ENCODE results near the gene PMS2.
"Not testable (repeated sequence)": the region's sequence is repeated elsewhere in the genome, so short reads cannot be mapped to it uniquely, and the experiment has no call there.

Gene PMS2

GRCh38 chr7:6008668-6009611 is at the start of gene PMS2, which contains the start of gene AIMP2:
Gene PMS2, minus strand, starts transcription at chr7:6009049. Its CDS starts 30 bp downstream, at chr7:6009019.
Gene AIMP2, plus strand, starts transcription at chr7:6009272. Its CDS starts 92 bp downstream, at chr7:6009364.
- H3K27ac ChIP-seq: peak within 1 kb of the TSS; percentile 85
- peak; percentile 89 for DNase-seq (ENCODE audit: low read depth, low spot score)

GRCh38 chr7:6057316-6058129 is 48.7 kb upstream of the PMS2 start:
- no peak for DNase-seq (ENCODE audit: low read depth, low spot score)
- H3K27ac ChIP-seq: no peak overlapping the region

GRCh38 chr7:6056616-6057015 is 47.8 kb upstream of the PMS2 start:
- DNase-seq (ENCODE audit: low read depth, low spot score): no peak
- H3K27ac ChIP-seq: no peak overlapping the region

- not testable (repeated sequence) for H3K27ac ChIP-seq; DNase-seq (ENCODE audit: low read depth, low spot score)
These were observed 42.3 kb upstream of the PMS2 start for GRCh38 chr7:6051185-6051584.

GRCh38 chr7:6049780-6050179 is 40.9 kb upstream of the PMS2 start:
- DNase-seq (ENCODE audit: low read depth, low spot score): no peak
- H3K27ac ChIP-seq: no peak overlapping the region

- no peak for DNase-seq (ENCODE audit: low read depth, low spot score)
These were observed 26.8 kb upstream of the PMS2 start for GRCh38 chr7:6035686-6036085.

GRCh38 chr7:6035165-6035564 is 26.3 kb upstream of the PMS2 start:
- DNase-seq (ENCODE audit: low read depth, low spot score): no peak
- H3K27ac ChIP-seq: no peak overlapping the region

More at GRCh38 chr7:6035686-6036085, 26.8 kb upstream of the PMS2 start:
- no peak overlapping the region for H3K27ac ChIP-seq

- H3K27ac ChIP-seq: no peak overlapping the region
- no peak for DNase-seq (ENCODE audit: low read depth, low spot score)
These were observed 23.8 kb upstream of the PMS2 start for GRCh38 chr7:6032641-6033040.

GRCh38 chr7:6032167-6032566 is 23.3 kb upstream of the PMS2 start:
- no peak overlapping the region for H3K27ac ChIP-seq
- DNase-seq (ENCODE audit: low read depth, low spot score): no peak

GRCh38 chr7:6031567-6031966 is 22.7 kb upstream of the PMS2 start:
- DNase-seq (ENCODE audit: low read depth, low spot score): no peak
- H3K27ac ChIP-seq: no peak overlapping the region

GRCh38 chr7:6030988-6031387 is 22.1 kb upstream of the PMS2 start, which contains the start of gene ANKRD61:
Gene ANKRD61, plus strand, starts transcription at chr7:6031376. Its CDS starts 0 bp downstream, at chr7:6031376.
- no peak for DNase-seq (ENCODE audit: low read depth, low spot score)
- H3K27ac ChIP-seq: no peak within 1 kb of the TSS

GRCh38 chr7:6028563-6028962 is 19.7 kb upstream of the PMS2 start:
- H3K27ac ChIP-seq: no peak overlapping the region
- no peak for DNase-seq (ENCODE audit: low read depth, low spot score)

GRCh38 chr7:6027806-6028365 is 19.0 kb upstream of the PMS2 start:
- DNase-seq (ENCODE audit: low read depth, low spot score): no peak

GRCh38 chr7:6026820-6027311 is 18.0 kb upstream of the PMS2 start:
- no peak for DNase-seq (ENCODE audit: low read depth, low spot score)
- peak overlapping the region; percentile 36 for H3K27ac ChIP-seq

More at GRCh38 chr7:6027806-6028365, 19.0 kb upstream of the PMS2 start:
- no peak overlapping the region for H3K27ac ChIP-seq

GRCh38 chr7:6026011-6026819 is 17.4 kb upstream of the PMS2 start:
- DNase-seq (ENCODE audit: low read depth, low spot score): no peak
- peak overlapping the region; percentile 36 for H3K27ac ChIP-seq

- DNase-seq (ENCODE audit: low read depth, low spot score): no peak
- no peak overlapping the region for H3K27ac ChIP-seq
These were observed 15.2 kb upstream of the PMS2 start for GRCh38 chr7:6023974-6024435.

GRCh38 chr7:6022707-6023106 is 13.9 kb upstream of the PMS2 start:
- no peak for DNase-seq (ENCODE audit: low read depth, low spot score)
- no peak overlapping the region for H3K27ac ChIP-seq

GRCh38 chr7:6020371-6021286 is 11.8 kb upstream of the PMS2 start:
- peak overlapping the region; percentile 56 for H3K27ac ChIP-seq
- no peak for DNase-seq (ENCODE audit: low read depth, low spot score)

Data from epithelial cell of prostate (primary cell).